NCI-H226 (cell line): Measurements from ENCODE around the gene LPP.

ENCODE experiments used
- DNase-seq: peaks from one replicate; pipeline ENCODE4 v3.0.0-alpha.2; 2015

Gene LPP

GRCh38 chr3:188370081-188370830 lies 216.3 kb downstream of the LPP start:
- no peak for DNase-seq

GRCh38 chr3:188378786-188379185 lies 224.8 kb downstream of the LPP start:
- DNase-seq, result no peak

GRCh38 chr3:188380252-188380651 lies 226.3 kb downstream of the LPP start:
- no peak for DNase-seq

GRCh38 chr3:188380722-188381121 lies 226.8 kb downstream of the LPP start:
- DNase-seq, result no peak

DNA sequence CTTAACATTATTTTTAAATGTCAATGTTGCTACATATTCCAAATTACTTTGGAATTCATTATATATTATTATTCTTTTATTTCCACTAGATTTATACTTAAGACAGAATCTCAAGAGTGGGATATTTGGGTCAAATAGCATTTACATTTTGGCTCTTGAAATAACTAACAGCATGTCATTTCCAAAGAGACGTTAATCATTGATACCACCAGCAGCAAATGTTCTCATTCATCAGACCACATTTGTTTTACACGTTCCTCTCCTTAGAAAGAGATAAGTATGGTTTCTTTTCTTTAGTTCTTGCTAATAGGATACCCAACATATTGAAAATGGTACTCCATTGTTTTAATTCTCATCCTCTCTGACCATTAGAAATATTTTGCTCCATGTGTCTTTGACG lies 229.8 kb downstream of the LPP start:
- no peak for DNase-seq

GRCh38 chr3:188385295-188385694 lies 231.3 kb downstream of the LPP start:
- no peak for DNase-seq

DNA sequence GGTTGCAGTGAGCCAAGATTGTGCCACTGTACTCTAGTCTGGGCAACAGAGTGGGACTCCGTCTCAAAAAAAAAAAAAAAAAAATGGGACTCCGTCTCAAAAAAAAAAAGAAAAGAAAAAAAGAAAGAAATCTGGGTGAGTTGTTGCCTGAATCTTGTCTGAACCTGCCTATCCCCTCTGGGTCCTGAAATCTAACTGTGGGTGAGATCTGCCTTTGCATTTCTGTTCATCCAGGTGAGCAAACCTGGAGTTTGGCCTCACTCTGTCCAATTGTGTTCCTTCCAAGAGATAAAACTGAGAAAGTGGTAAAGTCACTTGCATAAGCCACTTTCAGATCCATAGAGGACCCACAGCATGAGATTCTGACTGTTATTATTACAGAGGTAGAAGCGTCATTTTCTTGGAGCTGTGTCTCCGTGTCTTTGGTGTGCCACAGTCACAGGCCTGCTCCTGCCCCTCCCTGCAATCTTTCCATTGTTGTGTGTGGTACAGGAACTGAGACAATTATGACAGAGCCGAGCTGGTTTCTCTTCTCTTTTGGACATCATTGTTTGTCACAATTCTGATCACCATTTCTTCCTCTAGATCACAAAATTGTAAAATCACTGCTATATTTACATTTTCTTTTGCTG lies 235.9 kb downstream of the LPP start:
- no peak for DNase-seq

DNA sequence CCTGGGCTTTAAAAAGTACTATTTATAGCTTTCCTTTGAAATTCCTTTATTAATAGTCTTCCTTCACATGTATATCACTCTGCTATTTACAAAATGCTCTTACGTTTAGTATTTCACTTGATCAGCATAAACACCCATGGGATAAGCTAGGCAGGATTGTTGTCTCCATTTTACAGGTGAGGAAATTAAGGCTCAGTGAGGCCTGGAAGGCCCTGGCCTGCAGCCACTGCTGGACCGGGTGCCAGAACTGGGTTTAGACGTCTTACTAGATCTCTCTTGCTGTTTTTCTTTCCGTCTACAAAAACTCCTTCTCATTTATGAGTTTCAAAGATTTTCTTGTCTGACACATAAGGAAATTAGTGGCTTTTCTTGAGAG lies 236.4 kb downstream of the LPP start:
- DNase-seq, result no peak

GRCh38 chr3:188390775-188391443 lies 237.0 kb downstream of the LPP start:
- DNase-seq, result no peak

GRCh38 chr3:188391592-188391991 lies 237.6 kb downstream of the LPP start:
- no peak for DNase-seq

- no peak for DNase-seq
These were observed 238.1 kb downstream of the LPP start for GRCh38 chr3:188392076-188392475.

- no peak for DNase-seq
These were observed 240.7 kb downstream of the LPP start for GRCh38 chr3:188394623-188395022.

DNA sequence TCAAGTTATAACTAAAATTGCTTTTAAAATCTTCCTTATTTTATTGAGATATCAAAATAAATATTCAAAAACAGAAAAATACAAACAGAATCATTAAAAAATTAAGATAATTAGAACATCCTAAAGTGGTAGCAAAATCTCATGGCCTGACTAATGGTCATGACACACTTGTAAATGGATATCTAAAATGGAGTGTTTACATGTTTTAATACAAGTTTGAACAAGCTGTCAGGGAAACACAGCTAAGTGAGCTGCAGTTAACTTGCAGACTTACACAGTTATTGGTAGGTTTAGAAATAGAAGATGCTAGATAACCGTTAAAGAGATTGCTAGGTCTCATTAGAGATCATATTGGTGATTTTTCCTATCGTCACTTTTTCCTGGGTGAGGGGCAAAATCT lies 242.3 kb downstream of the LPP start:
- no peak for DNase-seq

- no peak for DNase-seq
These were observed 242.9 kb downstream of the LPP start for GRCh38 chr3:188396900-188397299.

GRCh38 chr3:188397766-188398705 lies 244.1 kb downstream of the LPP start:
- DNase-seq, result no peak

GRCh38 chr3:188400494-188401243 lies 246.7 kb downstream of the LPP start:
- DNase-seq, result no peak

DNA sequence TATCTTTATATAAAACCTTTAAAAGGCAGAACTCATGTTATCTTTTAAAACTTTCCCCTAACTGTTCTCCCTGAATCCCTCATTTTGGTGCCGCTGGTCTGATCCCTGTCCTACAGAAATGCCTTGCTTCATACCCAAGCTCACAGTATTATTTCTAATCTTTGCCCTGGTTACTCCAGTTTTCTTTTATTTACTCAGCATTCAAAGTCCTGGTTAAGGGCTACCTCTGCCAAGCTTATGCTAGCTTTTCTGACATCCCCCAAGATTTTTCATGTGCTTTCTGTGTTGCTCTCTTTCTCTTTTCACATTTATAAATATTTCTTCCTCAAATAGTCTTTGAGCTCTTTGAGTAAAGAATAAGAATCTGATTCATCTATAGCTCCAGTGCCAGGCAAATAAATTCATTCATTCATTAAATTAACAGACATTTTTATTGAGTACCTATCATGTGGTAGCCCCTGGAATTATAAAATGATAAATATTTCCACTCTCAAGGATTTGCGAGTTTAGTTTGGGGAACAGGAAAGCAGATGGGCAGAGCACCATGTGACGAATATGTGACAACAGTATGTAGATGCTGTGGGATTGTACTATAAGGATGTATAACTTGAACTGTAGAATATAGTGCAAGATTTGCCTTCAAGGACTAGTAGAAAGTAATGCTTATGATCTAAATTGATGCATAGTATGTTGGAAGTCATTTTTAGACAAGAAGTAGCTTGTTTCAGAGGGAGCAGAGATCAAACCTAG lies 247.5 kb downstream of the LPP start:
- DNase-seq, result no peak

DNA sequence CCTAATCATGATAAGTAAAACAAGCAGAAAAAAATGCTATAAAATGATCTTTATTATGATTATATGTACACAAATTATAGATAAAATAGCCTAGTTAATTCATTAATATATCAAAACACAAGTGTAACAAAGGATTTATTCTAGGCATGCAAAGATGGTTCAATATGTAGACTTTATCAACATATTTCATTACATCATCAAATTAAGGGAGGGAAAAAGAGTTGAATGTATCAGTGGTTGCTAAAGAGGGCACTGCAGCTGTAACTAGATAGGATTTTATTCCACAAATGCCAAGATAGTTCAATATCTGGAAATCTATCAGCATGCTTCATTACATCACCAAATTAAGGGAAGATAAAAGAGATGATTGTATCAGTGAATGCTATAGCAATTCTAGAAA lies 248.3 kb downstream of the LPP start:
- no peak for DNase-seq

DNA sequence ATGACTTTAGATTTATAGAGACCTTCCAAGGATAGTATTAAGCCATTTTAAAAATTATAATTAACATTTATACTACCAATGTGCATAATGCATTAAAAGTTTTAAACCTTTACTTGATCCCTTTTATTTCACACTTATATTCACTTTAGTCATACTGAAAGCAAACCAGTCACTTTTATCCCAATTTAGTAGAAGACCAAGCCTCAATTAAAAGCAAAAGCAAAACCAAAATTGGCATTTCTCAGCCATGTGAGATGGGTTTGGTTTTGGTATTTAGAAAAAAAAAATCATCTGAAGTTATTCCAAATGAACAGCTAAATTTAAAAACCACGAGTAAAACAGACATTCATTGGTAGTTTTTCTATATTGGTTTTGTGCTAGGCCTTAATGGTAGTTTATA lies 249.4 kb downstream of the LPP start:
- DNase-seq, result no peak

DNA sequence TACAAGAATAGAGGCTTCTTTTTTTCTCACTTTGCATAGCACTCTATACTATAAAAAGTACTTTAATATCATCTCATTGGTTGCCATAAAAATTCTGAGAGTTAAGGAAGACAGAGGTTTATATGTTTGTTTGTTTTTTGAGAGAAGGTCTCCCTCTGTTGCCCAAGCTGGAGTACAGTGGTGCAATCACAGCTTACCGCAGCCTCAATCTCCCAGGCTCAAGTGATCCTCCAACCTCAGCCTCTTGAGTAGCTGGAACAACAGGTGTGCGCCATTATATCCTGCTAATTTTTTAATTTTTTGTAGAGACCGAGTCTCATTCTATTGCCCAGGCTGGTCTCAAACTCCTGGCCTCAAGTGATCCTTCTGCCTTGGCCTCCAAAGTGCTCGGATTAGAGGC lies 250.2 kb downstream of the LPP start:
- no peak for DNase-seq

DNA sequence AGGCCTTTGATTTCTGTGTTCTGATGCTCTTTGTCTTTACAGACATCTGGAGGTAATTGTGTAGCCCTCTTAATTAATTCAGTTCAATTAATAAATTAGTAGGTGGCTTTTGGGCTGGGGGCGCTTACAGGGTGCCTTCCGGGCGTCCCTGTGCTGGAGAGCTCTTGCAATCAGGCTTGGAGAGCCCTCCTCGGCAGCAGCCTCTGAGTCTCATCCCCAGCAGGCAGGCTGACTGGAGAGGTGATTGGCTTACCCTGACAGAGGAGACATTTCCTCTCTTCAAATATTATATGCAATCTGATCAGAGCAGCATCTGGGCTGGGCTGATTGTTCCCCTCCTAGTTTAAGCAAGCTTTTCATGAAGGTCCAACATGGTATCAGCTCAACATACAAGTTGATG lies 250.7 kb downstream of the LPP start:
- DNase-seq, result no peak
